Thyroid gland (tissue), 4 donors: Measurements from ENCODE around the gene PIK3C2B.

Source experiments
- POLR2A ChIP-seq, 2 donors: fragments of 450-650 bp; IDR thresholded peaks; one replicate each; pipeline ENCODE4 v1.6.1; 2017; ENCODE audit warnings: antibody characterized with exemption in 2 of 2, mild to moderate bottlenecking in 2 of 2, moderate library complexity in 1 of 2
- TF ChIP-seq, protein P1 (sequence below), 6 experiments: fragments of 200-600 bp in 3 of 6; fragments of 450-650 bp in 3 of 6; sonication (generic) in 3 of 6; IDR thresholded peaks; one replicate each; pipeline ENCODE4 v1.5.1; 2016 to 2019; ENCODE audit warnings: antibody characterized with exemption in 6 of 6, mild to moderate bottlenecking in 2 of 6, inconsistent platforms in 1 of 6, moderate library complexity in 1 of 6

DNA sequence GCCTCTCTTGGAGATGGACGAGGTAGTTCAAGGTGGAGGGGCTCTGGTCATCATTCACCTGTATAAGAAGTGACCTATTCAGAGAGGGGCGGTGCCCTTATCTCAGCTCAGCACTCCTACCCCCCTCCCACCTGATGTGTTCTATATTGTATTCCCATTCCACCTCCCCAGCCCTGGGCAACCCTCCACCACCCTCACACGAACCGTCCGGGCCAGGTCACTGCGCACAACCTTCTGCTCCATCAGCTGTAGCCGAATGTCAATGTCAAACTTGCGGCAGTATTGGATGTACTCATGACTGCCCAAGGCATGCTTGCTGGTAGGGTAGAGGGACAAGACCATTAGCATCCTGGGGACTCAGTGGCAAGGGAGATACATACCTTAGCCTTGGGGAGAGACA lies 34.3 kb downstream of the PIK3C2B start:
- TF ChIP-seq, protein P1, sequence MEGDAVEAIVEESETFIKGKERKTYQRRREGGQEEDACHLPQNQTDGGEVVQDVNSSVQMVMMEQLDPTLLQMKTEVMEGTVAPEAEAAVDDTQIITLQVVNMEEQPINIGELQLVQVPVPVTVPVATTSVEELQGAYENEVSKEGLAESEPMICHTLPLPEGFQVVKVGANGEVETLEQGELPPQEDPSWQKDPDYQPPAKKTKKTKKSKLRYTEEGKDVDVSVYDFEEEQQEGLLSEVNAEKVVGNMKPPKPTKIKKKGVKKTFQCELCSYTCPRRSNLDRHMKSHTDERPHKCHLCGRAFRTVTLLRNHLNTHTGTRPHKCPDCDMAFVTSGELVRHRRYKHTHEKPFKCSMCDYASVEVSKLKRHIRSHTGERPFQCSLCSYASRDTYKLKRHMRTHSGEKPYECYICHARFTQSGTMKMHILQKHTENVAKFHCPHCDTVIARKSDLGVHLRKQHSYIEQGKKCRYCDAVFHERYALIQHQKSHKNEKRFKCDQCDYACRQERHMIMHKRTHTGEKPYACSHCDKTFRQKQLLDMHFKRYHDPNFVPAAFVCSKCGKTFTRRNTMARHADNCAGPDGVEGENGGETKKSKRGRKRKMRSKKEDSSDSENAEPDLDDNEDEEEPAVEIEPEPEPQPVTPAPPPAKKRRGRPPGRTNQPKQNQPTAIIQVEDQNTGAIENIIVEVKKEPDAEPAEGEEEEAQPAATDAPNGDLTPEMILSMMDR (IDR thresholded peaks at IDR 0.05) = no peak
- no peak for TF ChIP-seq POLR2A (IDR thresholded peaks at IDR 0.05)
